Bronchus fibroblast of lung (primary cell): ENCODE results near the gene AUNIP. TPM values are rescaled to one million over a fixed set of nuclear protein-coding genes. Genes with fewer than 3 reads are reported as not detected.

Experiments
- total RNA-seq: library from RNA; depleted of rRNA; stranded (reverse); fragments of >200 nt; gene quantifications from 2 replicates; pipeline ENCODE4 v1.2.3, GENCODE V29; 2015

The AUNIP gene
- 5.1 and 9.1 TPM in 2 replicates for total RNA-seq

GRCh38 chr1:25858906-25859789, at the start of gene AUNIP:
TSS of gene AUNIP (minus strand) at chr1:25859457. CDS start at chr1:25859357, 100 bp downstream.

GRCh38 chr1:25905680-25906643, 46.7 kb upstream of the AUNIP start, which contains the start of gene STMN1:
TSS of gene STMN1 (minus strand) at chr1:25906419. CDS start at chr1:25904676, 1,743 bp downstream.

DNA sequence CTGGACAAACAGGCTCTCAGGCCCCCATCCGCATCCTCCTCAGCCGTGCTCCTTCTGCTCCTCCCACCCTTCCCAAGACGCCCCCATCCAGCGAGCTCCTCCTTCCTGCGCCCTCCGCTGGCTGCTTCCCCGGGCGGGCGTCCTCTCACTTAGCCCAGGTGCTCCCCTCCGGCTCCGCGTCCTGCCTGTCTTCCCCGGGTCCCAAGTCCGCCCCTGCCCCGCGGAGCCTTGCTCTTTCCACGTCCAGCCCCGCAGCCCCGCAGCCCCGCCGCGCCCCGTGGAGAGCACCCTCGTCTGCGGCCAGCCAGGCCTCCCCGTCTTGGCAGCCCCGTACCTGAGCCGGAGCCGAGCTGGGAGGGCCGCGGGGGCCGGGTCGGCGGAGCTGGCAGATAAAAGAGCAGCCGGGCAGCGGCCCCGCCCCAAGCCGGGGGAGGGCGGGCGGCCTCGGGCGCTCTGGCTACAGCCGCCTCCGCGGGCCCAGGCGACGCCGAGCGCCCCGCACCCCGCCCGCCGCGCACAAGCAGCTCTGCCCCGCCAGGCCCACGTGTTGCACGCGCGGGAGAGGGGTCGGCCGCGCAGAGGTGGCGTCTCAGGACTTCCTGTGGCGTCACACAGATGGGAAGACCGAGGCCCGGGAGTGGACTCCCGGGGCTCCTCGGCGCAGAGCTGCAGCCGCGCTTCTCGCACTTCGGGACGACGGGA, 16.0 kb upstream of the AUNIP start, which contains the start of gene PAQR7:
Gene PAQR7, minus strand, starts transcription at position 555 of the 702 bp plus-strand sequence. CDS start 11,869 bp downstream, outside the sequence.

DNA sequence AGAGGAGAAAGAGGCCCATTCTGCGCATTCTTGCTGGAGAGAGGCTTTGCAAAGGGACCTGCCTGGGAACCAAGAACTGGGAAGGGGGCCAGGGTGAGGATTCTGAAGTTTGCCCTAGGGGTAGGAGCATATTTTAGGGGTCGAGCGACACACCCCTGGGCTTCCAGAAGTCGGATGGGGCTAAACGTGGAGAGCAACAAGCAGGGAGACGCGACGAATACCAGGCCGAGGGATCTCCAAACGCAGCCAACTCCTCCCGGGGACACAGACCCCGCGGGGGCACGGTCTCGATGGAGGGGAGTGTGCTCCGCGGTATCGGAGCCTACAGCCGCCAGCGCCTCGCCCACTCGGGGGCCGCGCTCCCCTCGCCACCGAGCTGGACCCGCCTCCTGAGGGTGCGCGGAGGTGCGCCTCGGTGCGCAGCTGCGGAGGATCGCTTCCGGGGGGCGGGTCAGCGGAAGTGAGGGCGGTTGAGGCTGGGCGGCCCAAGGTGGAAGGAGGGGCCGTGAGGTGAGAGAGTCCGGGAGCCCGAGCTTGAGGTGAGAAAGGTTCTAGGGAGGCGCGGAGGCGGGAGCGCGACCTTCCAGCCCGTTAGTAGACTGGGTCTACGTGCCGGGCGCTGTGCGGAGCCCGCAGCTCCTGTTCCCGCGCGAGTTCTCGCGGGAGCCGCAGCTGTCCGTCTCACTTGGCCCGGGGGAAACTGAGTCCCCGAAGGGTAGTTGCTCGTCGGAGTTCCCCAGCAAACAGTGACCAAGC, 39.6 kb downstream of the AUNIP start, which contains the start of gene MTFR1L:
Gene MTFR1L, plus strand, starts transcription at position 464 of the 756 bp plus-strand sequence. CDS start 3,151 bp downstream, outside the sequence.

DNA sequence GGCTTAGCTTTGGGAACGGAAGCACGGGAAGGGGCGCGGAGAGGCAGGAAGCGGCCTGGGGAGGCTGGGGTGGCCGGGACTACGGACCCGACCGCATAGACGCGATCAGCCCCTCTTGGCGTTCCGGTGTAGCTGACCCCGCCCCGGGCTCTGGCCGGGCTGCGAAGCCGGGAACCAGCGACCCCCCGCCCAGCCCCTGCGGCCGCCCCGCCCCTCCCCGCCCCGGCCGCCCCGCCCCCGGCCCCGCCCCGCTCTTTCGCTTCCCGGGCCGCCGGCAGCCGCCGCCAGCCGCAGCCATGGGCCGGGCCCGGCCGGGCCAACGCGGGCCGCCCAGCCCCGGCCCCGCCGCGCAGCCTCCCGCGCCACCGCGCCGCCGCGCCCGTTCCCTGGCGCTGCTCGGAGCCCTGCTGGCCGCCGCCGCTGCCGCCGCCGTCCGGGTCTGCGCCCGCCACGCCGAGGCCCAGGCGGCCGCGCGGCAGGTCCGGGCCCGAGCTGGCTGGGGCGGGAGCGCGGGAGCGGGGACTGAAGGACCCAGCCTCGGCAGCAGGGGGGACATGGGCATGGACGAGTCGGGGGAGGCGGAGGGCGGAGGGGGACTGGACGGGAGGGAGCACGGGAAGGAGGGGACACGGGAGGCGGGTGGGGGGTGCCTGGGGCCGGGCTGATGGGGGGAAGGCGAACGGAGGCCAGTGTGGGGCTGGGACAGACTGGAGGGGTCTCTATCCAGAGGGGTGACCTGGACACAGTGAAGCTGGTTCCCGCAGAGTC, 59.1 kb downstream of the AUNIP start, which contains the start of gene SELENON:
Gene SELENON, plus strand, starts transcription at position 259 of the 768 bp plus-strand sequence. Its CDS starts 38 bp downstream, at position 297.

Other genes with a start within 250 kb of the AUNIP start
- gene MAN1C1, start 242.7 kb downstream of the AUNIP start, total RNA-seq: 0.59 and 1.0 TPM in 2 replicates
- 41.0 and 44.0 TPM in 2 replicates for gene SELENON, start 59.3 kb downstream of the AUNIP start, total RNA-seq
- gene MTFR1L, start 39.5 kb downstream of the AUNIP start, total RNA-seq: 35.6 and 40.6 TPM in 2 replicates
- gene PAQR7, start 16.3 kb upstream of the AUNIP start, total RNA-seq: 8.1 and 8.9 TPM in 2 replicates
- 278 and 372 TPM in 2 replicates for gene STMN1, start 47.0 kb upstream of the AUNIP start, total RNA-seq
- 9.7 and 14.5 TPM in 2 replicates for gene PAFAH2, start 138.6 kb upstream of the AUNIP start, total RNA-seq
- 0.30 and 0.34 TPM in 2 replicates for gene EXTL1, start 162.3 kb upstream of the AUNIP start, total RNA-seq
- not detected in 2 replicates for gene SLC30A2, start 186.7 kb upstream of the AUNIP start, total RNA-seq
- not detected in 2 replicates for gene TRIM63, start 208.2 kb upstream of the AUNIP start, total RNA-seq